Right atrium auricular region (tissue), 2 donors: ENCODE results near the gene ARID5B. TPM values are rescaled to one million over a fixed set of nuclear protein-coding genes. Genes with fewer than 3 reads are reported as not detected.

Experiments used
- DNase-seq: peaks from one replicate; pipeline ENCODE4 v3.0.0-alpha.2; 2019; ENCODE audit warnings: low spot score
- H3K27ac ChIP-seq, 2 donors: fragments of 200-600 bp; sonication (generic); 1 replicate in 1 of 2; 2 replicates in 1 of 2; pipeline ENCODE4 v1.5.1; 2016 to 2019
- H3K27me3 ChIP-seq, 2 donors: fragments of 200-600 bp; sonication (generic); one replicate each; pipeline versions ENCODE4 v1.5.1 to v1.6.0; 2017 to 2019
- H3K36me3 ChIP-seq: fragments of 200-600 bp; sonication (generic); one replicate; pipeline ENCODE4 v1.5.1; 2016
- H3K4me1 ChIP-seq, 2 donors: fragments of 200-600 bp; sonication (generic); one replicate each; pipeline versions ENCODE4 v1.5.1 to v1.6.0; 2017 to 2019
- H3K4me3 ChIP-seq, 2 donors: fragments of 200-600 bp; sonication (generic); 1 replicate in 1 of 2; 2 replicates in 1 of 2; pipeline ENCODE4 v1.5.1; 2017 to 2019; ENCODE audit warnings: mild to moderate bottlenecking in 1 of 2, moderate library complexity in 1 of 2
- H3K9me3 ChIP-seq, 2 donors: fragments of 200-600 bp; sonication (generic); one replicate each; pipeline ENCODE4 v1.5.1; 2019
- CTCF ChIP-seq, 2 donors: fragments of 200-600 bp; sonication (generic); IDR thresholded peaks; one replicate each; pipeline ENCODE4 v1.5.1; 2019; ENCODE audit warnings: antibody characterized with exemption in 2 of 2
- total RNA-seq, 2 donors: library from RNA; depleted of rRNA; stranded (reverse); fragments of >200 nt; gene quantifications; one replicate each; pipeline ENCODE4 v1.1.0, GENCODE V29; 2016

The ARID5B gene
- total RNA-seq, 2 donors from 2014 or later: 37.9 to 53.4 TPM

GRCh38 chr10:61931620-61932332, 30.3 kb downstream of the ARID5B start:
- H3K27me3 ChIP-seq: no peaks in the 10 kb centered on the region
- no peaks in the 10 kb centered on the region for H3K9me3 ChIP-seq
- no peak overlapping the region for H3K27ac ChIP-seq
- DNase-seq: no peak
- H3K4me3 ChIP-seq: no peak overlapping the region
- H3K4me1 ChIP-seq: no peaks in the 10 kb centered on the region
- H3K36me3 ChIP-seq: no peaks in the 10 kb centered on the region
- TF ChIP-seq CTCF (IDR thresholded peaks at IDR 0.05): no peak

- H3K4me1 ChIP-seq: peaks cover 0 to 18% of the 10 kb centered on the region in 2 donors
- DNase-seq: no peak
- no peak overlapping the region for H3K27ac ChIP-seq
- TF ChIP-seq CTCF (IDR thresholded peaks at IDR 0.05): no peak
- no peaks in the 10 kb centered on the region for H3K27me3 ChIP-seq
- H3K36me3 ChIP-seq: no peaks in the 10 kb centered on the region
- no peak overlapping the region for H3K4me3 ChIP-seq
- no peaks in the 10 kb centered on the region for H3K9me3 ChIP-seq
These were observed 32.5 kb downstream of the ARID5B start for GRCh38 chr10:61933859-61934555.

GRCh38 chr10:61935077-61935476, 33.6 kb downstream of the ARID5B start:
- DNase-seq: no peak
- H3K36me3 ChIP-seq: no peaks in the 10 kb centered on the region
- no peak for TF ChIP-seq CTCF (IDR thresholded peaks at IDR 0.05)
- H3K27ac ChIP-seq: no peak overlapping the region
- no peak overlapping the region for H3K4me3 ChIP-seq
- H3K9me3 ChIP-seq: no peaks in the 10 kb centered on the region
- no peaks in the 10 kb centered on the region for H3K27me3 ChIP-seq
- peaks cover 0 to 23% of the 10 kb centered on the region in 2 donors for H3K4me1 ChIP-seq

GRCh38 chr10:61936770-61937169, 35.3 kb downstream of the ARID5B start:
- Histone ChIP-seq H3K4me3 (no peak overlapping the region), H3K27me3 (no peaks in the 10 kb centered on the region), H3K36me3 (no peaks in the 10 kb centered on the region), H3K27ac (no peak overlapping the region), H3K4me1 (peaks cover 0 to 23% of the 10 kb centered on the region in 2 donors), H3K9me3 (no peaks in the 10 kb centered on the region)
- TF ChIP-seq CTCF (IDR thresholded peaks at IDR 0.05): no peak
- no peak for DNase-seq

GRCh38 chr10:61937631-61938351, 36.3 kb downstream of the ARID5B start:
- no peak for TF ChIP-seq CTCF (IDR thresholded peaks at IDR 0.05)
- Histone ChIP-seq H3K27ac (peak overlapping the region in 1 of 2 donors; percentile 0), H3K4me1 (peaks cover 0 to 26% of the 10 kb centered on the region in 2 donors), H3K9me3 (no peaks in the 10 kb centered on the region), H3K36me3 (no peaks in the 10 kb centered on the region), H3K27me3 (no peaks in the 10 kb centered on the region), H3K4me3 (no peak overlapping the region)
- no peak for DNase-seq
